Small intestine (tissue), 7 donors: ENCODE data around the gene SPN. TPM values are rescaled to one million over a fixed set of nuclear protein-coding genes. Genes with fewer than 3 reads are reported as not detected.
"Not testable (repeated sequence)": the region's sequence is repeated elsewhere in the genome, so short reads cannot be mapped to it uniquely, and the experiment has no call there.

ENCODE experiments used
- DNase-seq, 2 donors: peaks; one replicate each; pipeline versions ENCODE4 v3.0.0 to v3.0.0-alpha.2; 2013
- FAIRE-seq: peaks from 2 replicates; lab custom pipeline; 2012; peaks lifted over from hg19 to GRCh38; lab: Jason Lieb, UNC
- H3K27ac ChIP-seq, 3 donors: one replicate each; pipeline ENCODE4 v1.5.1; 2013; ENCODE audit warnings: low read length in 2 of 3, mild to moderate bottlenecking in 2 of 3, control low read depth in 1 of 3, inconsistent platforms in 1 of 3, low read depth in 1 of 3, moderate library complexity in 1 of 3
- H3K27me3 ChIP-seq, 3 donors: one replicate each; pipeline ENCODE4 v1.6.1; 2013; ENCODE audit warnings: low read length in 3 of 3, inconsistent platforms in 1 of 3; ENCODE audit not compliant: control insufficient read depth in 3 of 3, insufficient read depth in 3 of 3
- H3K36me3 ChIP-seq, 3 donors: one replicate each; pipeline ENCODE4 v1.6.1; 2013; ENCODE audit warnings: low read length in 3 of 3, inconsistent platforms in 1 of 3, low read depth in 1 of 3, mild to moderate bottlenecking in 1 of 3, moderate library complexity in 1 of 3; ENCODE audit not compliant: control insufficient read depth in 3 of 3, insufficient read depth in 2 of 3
- H3K4me1 ChIP-seq, 3 donors: one replicate each; pipeline ENCODE4 v1.6.1; 2013; ENCODE audit warnings: low read length in 2 of 3, inconsistent platforms in 1 of 3, low read depth in 1 of 3, mild to moderate bottlenecking in 1 of 3, moderate library complexity in 1 of 3; ENCODE audit not compliant: control insufficient read depth in 3 of 3, insufficient read depth in 2 of 3
- H3K4me3 ChIP-seq, 3 donors: one replicate each; pipeline ENCODE4 v1.5.1; 2013; ENCODE audit warnings: low read length in 3 of 3, control low read depth in 1 of 3, inconsistent platforms in 1 of 3, low read depth in 1 of 3, mild to moderate bottlenecking in 1 of 3, moderate library complexity in 1 of 3
- H3K9me3 ChIP-seq, 2 donors: one replicate each; pipeline ENCODE4 v1.6.1; 2013; ENCODE audit warnings: low read depth in 1 of 2, low read length in 1 of 2; ENCODE audit not compliant: control insufficient read depth in 2 of 2, insufficient read depth in 1 of 2
- WGBS, 3 donors: extraction: QIAGEN DNeasy Blood & Tissue Kit; methylation state at CpG; one replicate each; pipeline ENCODE4 v1.1.7; 2013; 5-methylcytosine and 5-hydroxymethylcytosine counted together
- polyA plus RNA-seq, 4 donors: library from polyadenylated mRNA; stranded (reverse) in 3 of 4; unstranded in 1 of 4; fragments of 200-250 nt in 3 of 4; fragments of 120-200 nt in 1 of 4; gene quantifications; one replicate each; pipeline versions ENCODE4 v1.2.1 to v1.2.3, GENCODE V29; 2013
- donor health status: healthy with polysubstance abuse.
- donor health status: control.
- donor health status: control.
- donor health status: Bipolar disorder and iron deficiency.
- donor health status: healthy.

Gene SPN
- polyA plus RNA-seq, 4 donors: 1.1 to 4.8 (median 1.4) TPM

GRCh38 chr16:29625114-29625513 lies 37.9 kb upstream of the SPN start:
- DNase-seq, H3K27me3 ChIP-seq, H3K4me1 ChIP-seq, H3K9me3 ChIP-seq, H3K36me3 ChIP-seq, FAIRE-seq, H3K27ac ChIP-seq, H3K4me3 ChIP-seq: not testable (repeated sequence)
- WGBS, 3 donors: 79 to 82% (median 81%) methylated on average over 3 to 4 of the region's 4 CpGs

- 68 to 77% (median 71%) methylated on average over 14 of the region's 16 CpGs for WGBS, 3 donors
- H3K27me3 ChIP-seq, H3K36me3 ChIP-seq, H3K4me3 ChIP-seq, H3K4me1 ChIP-seq, FAIRE-seq, H3K9me3 ChIP-seq: not testable (repeated sequence)
- H3K27ac ChIP-seq: peak overlapping the region in 1 of 3 donors; percentile 36
- peak in 1 of 2 donors; percentile 30 for DNase-seq
These were observed 36.2 kb upstream of the SPN start for GRCh38 chr16:29626778-29627331.

- FAIRE-seq, H3K4me3 ChIP-seq, H3K27me3 ChIP-seq, H3K36me3 ChIP-seq, H3K9me3 ChIP-seq, H3K4me1 ChIP-seq: not testable (repeated sequence)
- H3K27ac ChIP-seq: peak overlapping the region in 1 of 3 donors; percentile 49
- peak in 1 of 2 donors; percentile 32 for DNase-seq
- whole genome bisulfite sequencing, 3 donors: 44 to 69% (median 45%) methylated on average over 2 to 5 of the region's 7 CpGs
These were observed 35.4 kb upstream of the SPN start for GRCh38 chr16:29627661-29628075.

- not testable (repeated sequence) for FAIRE-seq, H3K36me3 ChIP-seq
These were observed 34.3 kb upstream of the SPN start for GRCh38 chr16:29628707-29629106.

DNA sequence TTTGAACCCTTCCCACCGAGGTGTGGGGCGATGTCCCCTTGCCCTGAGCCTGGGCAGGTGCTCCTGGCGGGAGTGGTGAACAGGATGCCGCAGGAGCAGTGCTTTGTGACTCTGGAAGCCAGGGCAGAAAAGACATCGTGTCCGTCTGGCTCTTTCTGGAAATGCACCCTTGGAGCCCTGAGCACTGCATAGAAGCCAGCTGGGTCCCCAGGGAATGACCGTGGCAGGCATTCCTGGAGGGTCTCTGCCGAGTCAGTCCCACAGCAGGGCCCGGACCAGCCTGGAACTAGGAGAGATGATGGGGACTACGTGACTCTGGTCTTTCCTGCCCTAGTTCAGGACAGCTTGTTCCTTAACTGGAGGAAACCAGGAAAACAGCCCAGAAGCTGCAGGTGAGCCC lies 33.7 kb upstream of the SPN start:
- not testable (repeated sequence) for H3K36me3 ChIP-seq, FAIRE-seq, H3K4me3 ChIP-seq, H3K9me3 ChIP-seq, H3K27me3 ChIP-seq, H3K27ac ChIP-seq, H3K4me1 ChIP-seq
- peak in 1 of 2 donors; percentile 27 for DNase-seq
- WGBS, 3 donors: 57 to 75% (median 70%) methylated on average over 10 of the region's 10 CpGs

More at GRCh38 chr16:29628707-29629106, 34.3 kb upstream of the SPN start:
- 67 to 75% methylated on average over 3 to 8 of the region's 10 CpGs; no CpG with 5 or more reads in 1 of the 3 donors for WGBS, 3 donors
- not testable (repeated sequence) for DNase-seq, H3K27ac ChIP-seq, H3K9me3 ChIP-seq, H3K27me3 ChIP-seq, H3K4me1 ChIP-seq, H3K4me3 ChIP-seq

- H3K4me1 ChIP-seq, DNase-seq, H3K4me3 ChIP-seq, H3K27ac ChIP-seq, FAIRE-seq, H3K36me3 ChIP-seq, H3K9me3 ChIP-seq, H3K27me3 ChIP-seq: not testable (repeated sequence)
- 71 to 91% (median 87%) methylated on average over 17 to 20 of the region's 20 CpGs for WGBS, 3 donors
These were observed 31.4 kb upstream of the SPN start for GRCh38 chr16:29631658-29632057.

DNA sequence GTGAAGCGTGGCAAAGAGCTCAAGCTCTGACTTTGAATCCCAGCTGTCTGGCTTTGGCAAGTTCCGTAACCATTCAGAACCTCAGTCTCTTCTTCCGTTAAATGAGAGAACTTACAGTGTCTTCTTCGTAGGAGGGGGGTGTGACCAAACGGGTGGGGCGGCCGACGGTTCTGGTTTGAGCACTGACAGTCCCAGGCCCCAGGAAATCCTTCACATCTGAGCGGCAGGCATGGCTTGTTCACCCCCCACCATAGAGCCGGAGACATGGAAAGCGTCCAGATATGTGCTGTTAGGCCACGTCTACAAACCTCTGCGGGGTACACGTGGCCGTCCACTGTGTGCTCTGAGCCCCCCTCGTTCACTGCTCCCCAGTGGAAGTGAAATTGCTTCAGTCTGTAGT lies 27.1 kb upstream of the SPN start:
- not testable (repeated sequence) for H3K4me1 ChIP-seq, H3K36me3 ChIP-seq, H3K27me3 ChIP-seq, H3K4me3 ChIP-seq, H3K9me3 ChIP-seq, FAIRE-seq, H3K27ac ChIP-seq, DNase-seq
- WGBS, 3 donors: 78 to 90% (median 88%) methylated on average over 15 of the region's 16 CpGs

DNA sequence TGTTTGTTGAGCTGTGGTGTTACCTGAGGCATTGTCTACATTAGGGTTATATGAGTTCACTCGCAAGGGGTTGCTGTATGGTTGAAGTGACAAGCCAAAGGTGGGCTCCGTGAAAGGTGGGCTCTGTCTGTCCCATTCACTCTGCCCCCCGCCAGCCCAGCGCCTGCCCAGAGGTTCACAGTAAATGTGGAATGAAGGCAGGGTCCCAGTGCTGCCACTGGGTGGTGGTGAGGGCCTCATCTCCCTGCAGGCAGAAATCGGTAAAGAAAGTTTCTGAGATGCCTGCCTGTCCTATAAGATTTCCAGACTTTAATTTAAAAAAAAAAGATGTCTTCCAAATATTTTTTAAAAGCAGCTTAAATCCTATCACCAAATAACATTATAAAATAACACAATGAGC lies 26.7 kb upstream of the SPN start:
- 20 to 33% (median 32%) methylated on average over 1 of the region's 5 CpGs for WGBS, 3 donors
- H3K4me1 ChIP-seq, H3K36me3 ChIP-seq, H3K9me3 ChIP-seq, DNase-seq, FAIRE-seq, H3K27ac ChIP-seq, H3K4me3 ChIP-seq, H3K27me3 ChIP-seq: not testable (repeated sequence)

- DNase-seq, H3K4me3 ChIP-seq, H3K9me3 ChIP-seq, FAIRE-seq, H3K36me3 ChIP-seq, H3K27ac ChIP-seq, H3K4me1 ChIP-seq, H3K27me3 ChIP-seq: not testable (repeated sequence)
- 96 to 99% (median 96%) methylated on average over 8 of the region's 8 CpGs for WGBS, 3 donors
These were observed 24.3 kb upstream of the SPN start for GRCh38 chr16:29638751-29639150.
